ENCODE measurements around the gene DCUN1D1. TPM values are rescaled to one million over a fixed set of nuclear protein-coding genes. Genes with fewer than 3 reads are reported as not detected.
"Not testable (repeated sequence)": the region's sequence is repeated elsewhere in the genome, so short reads cannot be mapped to it uniquely, and the experiment has no call there.

DCUN1D1 gene
- total and polyA plus RNA-seq, 7 donors = 11.6 to 97.8 (median 44.4) TPM

DNA sequence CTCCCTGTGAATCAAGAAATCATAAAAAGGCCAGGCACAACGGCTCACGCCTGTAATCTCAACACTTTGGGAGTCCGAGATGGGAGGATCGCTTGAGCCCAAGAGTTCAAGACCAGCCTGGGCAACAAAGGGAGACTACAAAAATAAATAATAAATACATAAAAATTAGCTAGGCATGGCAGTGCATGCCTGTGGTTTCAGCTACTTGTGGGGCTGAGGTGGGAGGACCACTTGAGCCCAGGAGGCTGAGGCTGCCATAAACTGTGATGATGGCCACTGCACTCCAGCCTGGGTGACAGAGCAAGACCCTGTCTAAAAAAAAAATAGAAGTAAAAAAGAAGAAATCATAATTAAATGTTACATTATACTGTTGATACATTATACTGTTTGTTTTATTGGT, 28.0 kb upstream of the DCUN1D1 start:
- Histone ChIP-seq H3K27me3 (ENCODE audit: insufficient read depth in 3 of 3, low read length in 2 of 3) (no peaks in the 10 kb centered on the region), H3K4me3 (no peak overlapping the region), H3K9me3 (no peaks in the 10 kb centered on the region), H3K36me3 (ENCODE audit: insufficient read depth in 1 of 2, low read depth in 1 of 2) (peaks cover 0 to 5% of the 10 kb centered on the region in 2 donors), H3K27ac (no peak overlapping the region), H3K4me1 (no peaks in the 10 kb centered on the region)
- 95 to 99% (median 95%) methylated on average over 4 of the region's 4 CpGs for WGBS, 3 donors
- no peak for ATAC-seq
- TF ChIP-seq CTCF (IDR thresholded peaks at IDR 0.05) = no peak
- DNase-seq = no peak
- intact Hi-C loops (cut with DNase I) = no loop called here

DNA sequence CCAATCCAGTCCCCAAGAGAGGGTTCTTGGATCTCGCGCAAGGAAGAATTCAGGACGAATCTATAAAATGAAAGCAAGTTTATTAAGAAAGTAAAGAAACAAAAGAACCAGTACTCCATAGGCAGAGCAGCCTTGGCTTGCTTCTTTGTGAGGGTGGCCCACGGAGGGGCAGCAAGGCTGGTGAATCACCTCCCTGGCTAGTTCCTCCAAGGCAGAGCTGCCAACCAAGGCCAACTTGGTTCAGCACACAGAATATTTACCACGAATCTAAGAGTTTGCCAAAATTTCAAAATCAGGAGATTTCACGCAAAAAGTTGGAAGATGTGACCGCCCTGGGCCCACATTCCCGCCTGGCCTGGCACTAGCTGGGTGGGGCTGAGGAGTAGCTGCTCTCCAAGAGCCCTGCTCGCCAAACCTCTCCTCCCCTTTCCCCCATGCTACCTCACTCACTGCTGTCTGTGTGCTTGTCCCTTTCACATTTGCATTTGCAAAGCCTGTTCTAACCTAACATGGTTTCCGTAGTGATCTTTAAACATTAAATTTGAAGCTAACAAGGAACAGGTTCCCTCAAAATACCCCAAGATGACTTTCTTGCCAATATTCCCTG, 26.2 kb upstream of the DCUN1D1 start:
- no peaks in the 10 kb centered on the region for H3K27me3 ChIP-seq (ENCODE audit: insufficient read depth in 3 of 3, low read length in 2 of 3)
- no peak for TF ChIP-seq CTCF (IDR thresholded peaks at IDR 0.05)
- peaks cover 0 to 5% of the 10 kb centered on the region in 2 donors for H3K36me3 ChIP-seq (ENCODE audit: insufficient read depth in 1 of 2, low read depth in 1 of 2)
- no peaks in the 10 kb centered on the region for H3K9me3 ChIP-seq
- H3K27ac ChIP-seq = no peak overlapping the region
- no peak overlapping the region for H3K4me3 ChIP-seq
- intact Hi-C loops (cut with DNase I) = no loop called here
- WGBS, 3 donors = 75 to 83% (median 75%) methylated on average over 10 of the region's 10 CpGs
- ATAC-seq (no peak), DNase-seq (no peak)
- no peaks in the 10 kb centered on the region for H3K4me1 ChIP-seq

DNA sequence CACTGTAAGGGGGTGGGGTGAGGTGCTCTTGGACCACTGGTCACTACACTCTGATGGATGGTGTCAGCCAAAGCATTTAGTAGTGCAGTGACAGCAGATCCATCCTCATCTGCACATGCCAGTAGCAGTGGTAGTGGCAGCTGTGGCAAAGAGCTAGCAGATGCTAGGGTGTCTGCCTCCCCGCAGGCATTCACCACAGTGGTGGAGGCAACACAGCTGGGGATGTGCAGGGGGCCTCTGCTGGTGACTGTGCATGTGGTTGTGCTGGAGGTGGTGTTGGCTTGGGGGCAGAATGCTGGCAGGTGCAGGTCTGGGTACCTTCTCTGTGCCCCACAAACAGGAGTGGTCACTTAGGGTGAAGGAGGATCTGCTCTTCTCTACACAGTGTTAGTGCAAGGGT, 19.4 kb upstream of the DCUN1D1 start:
- 53 to 66% (median 59%) methylated on average over 1 of the region's 1 CpG for WGBS, 3 donors
- no peak for TF ChIP-seq CTCF (IDR thresholded peaks at IDR 0.05)
- Histone ChIP-seq H3K9me3 (peaks cover 3% of the 10 kb centered on the region), H3K27ac (no peak overlapping the region), H3K4me3 (no peak overlapping the region), H3K27me3 (ENCODE audit: insufficient read depth in 3 of 3, low read length in 2 of 3) (no peaks in the 10 kb centered on the region), H3K36me3 (ENCODE audit: insufficient read depth in 1 of 2, low read depth in 1 of 2) (no peaks in the 10 kb centered on the region), H3K4me1 (no peaks in the 10 kb centered on the region)
- no peak for DNase-seq
- intact Hi-C loops (cut with DNase I) = no loop called here
- no peak for ATAC-seq

GRCh38 chr3:182993486-182994201, 13.3 kb upstream of the DCUN1D1 start:
- DNase-seq; H3K27ac ChIP-seq; H3K9me3 ChIP-seq; H3K4me3 ChIP-seq; ATAC-seq; H3K4me1 ChIP-seq; intact Hi-C loops (cut with DNase I); H3K36me3 ChIP-seq (ENCODE audit: insufficient read depth in 1 of 2, low read depth in 1 of 2); H3K27me3 ChIP-seq (ENCODE audit: insufficient read depth in 3 of 3, low read length in 2 of 3): not testable (repeated sequence)
- WGBS, 3 donors = 95 to 96% (median 95%) methylated on average over 4 of the region's 4 CpGs

- ATAC-seq (peak in 3 of 4 donors; percentile 28 to 61 (median 59)), DNase-seq (no peak)
- H3K4me3 ChIP-seq = no peak overlapping the region
- no peaks in the 10 kb centered on the region for H3K36me3 ChIP-seq (ENCODE audit: insufficient read depth in 1 of 2, low read depth in 1 of 2)
- H3K4me1 ChIP-seq = no peaks in the 10 kb centered on the region
- 39 to 56% (median 45%) methylated on average over 3 of the region's 3 CpGs for WGBS, 3 donors
- peaks cover 5% of the 10 kb centered on the region for H3K9me3 ChIP-seq
- intact Hi-C loops (cut with DNase I) = no loop called here
- no peaks in the 10 kb centered on the region for H3K27me3 ChIP-seq (ENCODE audit: insufficient read depth in 3 of 3, low read length in 2 of 3)
- no peak for TF ChIP-seq CTCF (IDR thresholded peaks at IDR 0.05)
- H3K27ac ChIP-seq = no peak overlapping the region
These were observed 9.2 kb upstream of the DCUN1D1 start for GRCh38 chr3:182989566-182989965.
